Kidney epithelial cell (primary cell): Measurements from ENCODE around the gene NEK7. TPM values are rescaled to one million over a fixed set of nuclear protein-coding genes. Genes with fewer than 3 reads are reported as not detected.

ENCODE experiments used
- DNase-seq: peaks from one replicate; pipeline ENCODE4 v3.0.0-alpha.2; 2010; ENCODE audit warnings: low read depth
- H3K27me3 ChIP-seq: 2 replicates; pipeline ENCODE4 v1.6.0; 2011; ENCODE audit warnings: low read length; ENCODE audit not compliant: control insufficient read depth, insufficient read depth
- H3K36me3 ChIP-seq: 2 replicates; pipeline ENCODE4 v1.5.1; 2011; ENCODE audit warnings: low read length; ENCODE audit not compliant: control insufficient read depth, insufficient read depth
- H3K4me3 ChIP-seq: 2 replicates; pipeline ENCODE4 v1.5.1; 2011; ENCODE audit warnings: low read depth, mild to moderate bottlenecking, control low read depth, low read length
- CTCF ChIP-seq: IDR thresholded peaks from 2 replicates; pipeline ENCODE4 v1.5.1; 2011; ENCODE audit warnings: mild to moderate bottlenecking, moderate library complexity, low read length, control low read depth, inconsistent platforms; ENCODE audit not compliant: insufficient read depth, poor library complexity, severe bottlenecking
- total RNA-seq: library from RNA; depleted of rRNA; stranded (reverse); fragments of >200 nt; gene quantifications from 2 replicates; pipeline ENCODE4 v1.2.3, GENCODE V29; 2015

The NEK7 gene
- total RNA-seq, 1 donor from 2014 or later = 27.7 TPM

- TF ChIP-seq CTCF = no peak
- Histone ChIP-seq H3K36me3 (no peaks in the 10 kb centered on the region), H3K27me3 (no peaks in the 10 kb centered on the region), H3K4me3 (no peak overlapping the region)
- no peak for DNase-seq
Measured at GRCh38 chr1:198361237-198361767, 204.5 kb downstream of the NEK7 start.

DNA sequence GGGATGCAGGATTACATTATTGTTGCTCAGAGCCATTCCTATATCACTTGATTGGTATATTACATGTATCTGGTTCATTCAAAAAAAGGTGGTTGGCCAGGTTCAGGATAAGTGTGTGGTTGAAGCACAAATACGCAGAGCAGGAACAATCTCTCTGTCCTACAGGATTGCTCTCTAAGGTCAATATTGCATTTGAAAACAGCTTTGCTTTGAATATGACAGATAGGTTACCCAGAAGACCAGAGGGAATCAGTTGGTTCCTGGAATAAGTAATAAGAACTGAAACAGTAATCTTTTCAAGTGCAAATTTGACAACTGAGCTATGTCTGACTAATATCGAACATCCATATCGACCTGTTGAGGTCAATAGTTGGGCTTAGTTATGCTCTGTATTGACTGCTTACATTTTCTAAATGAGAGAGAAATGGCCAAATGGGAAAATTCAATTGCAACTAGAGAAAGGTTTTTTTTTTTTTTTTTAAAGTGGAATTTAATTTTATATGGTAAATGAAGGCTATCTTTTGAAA is 206.9 kb downstream of the NEK7 start:
- no peak for DNase-seq
- H3K4me3 ChIP-seq = no peak overlapping the region
- H3K27me3 ChIP-seq = no peaks in the 10 kb centered on the region
- no peaks in the 10 kb centered on the region for H3K36me3 ChIP-seq
- TF ChIP-seq CTCF = no peak

DNA sequence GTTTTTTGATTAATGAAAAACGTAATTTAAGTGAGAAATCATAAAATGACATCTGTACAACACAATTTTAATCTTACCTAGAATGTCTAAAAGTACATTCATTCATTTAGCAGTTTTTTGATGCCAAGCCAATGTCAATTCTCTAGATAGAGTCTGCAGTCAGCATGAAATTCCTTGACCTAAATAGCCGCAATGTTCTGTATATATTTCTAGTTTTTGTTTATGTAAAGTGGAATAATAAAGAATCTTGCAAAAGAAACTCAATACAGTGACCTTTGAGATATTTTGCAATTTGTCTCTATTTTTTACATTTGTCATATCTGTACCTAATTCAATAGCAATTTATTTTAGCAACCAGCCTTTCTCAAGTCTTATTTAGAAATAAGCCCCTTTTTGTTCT is 207.7 kb downstream of the NEK7 start:
- Histone ChIP-seq H3K36me3 (no peaks in the 10 kb centered on the region), H3K27me3 (no peaks in the 10 kb centered on the region), H3K4me3 (no peak overlapping the region)
- no peak for TF ChIP-seq CTCF
- no peak for DNase-seq

GRCh38 chr1:198367296-198367695 is 210.5 kb downstream of the NEK7 start:
- Histone ChIP-seq H3K36me3 (no peaks in the 10 kb centered on the region), H3K4me3 (no peak overlapping the region), H3K27me3 (no peaks in the 10 kb centered on the region)
- no peak for DNase-seq
- no peak for TF ChIP-seq CTCF

DNA sequence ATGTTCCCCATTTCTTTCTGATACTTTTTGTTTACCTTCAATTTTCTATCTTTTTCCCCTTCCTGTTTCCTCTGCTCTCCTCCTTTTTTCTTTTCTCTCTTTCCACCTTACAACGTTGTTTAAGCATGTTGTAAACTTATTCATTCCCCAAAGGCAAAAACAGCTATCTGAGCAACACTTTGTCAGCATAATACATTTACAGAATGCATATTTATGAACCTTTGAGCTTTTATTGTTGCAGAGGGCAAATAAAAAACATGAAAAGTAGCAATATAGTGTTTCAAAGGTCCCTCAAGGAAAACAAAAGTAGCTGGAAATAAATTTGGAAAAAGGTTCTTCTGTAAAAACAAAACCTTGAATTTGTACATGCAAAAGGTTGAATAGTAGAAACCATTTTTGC is 214.2 kb downstream of the NEK7 start:
- Histone ChIP-seq H3K36me3 (no peaks in the 10 kb centered on the region), H3K4me3 (no peak overlapping the region), H3K27me3 (no peaks in the 10 kb centered on the region)
- no peak for TF ChIP-seq CTCF
- no peak for DNase-seq

Other genes with a start within 250 kb of the NEK7 start
- gene LHX9, start 239.6 kb upstream of the NEK7 start, total RNA-seq = 0.07 and 0.13 TPM in 2 replicates